Activated T-helper 1 cell treated with anti-CD3 and anti-CD28 coated beads, Interleukin-12 subunit alpha, Interleukin-12 subunit beta, Interleukin-2, Interleukin-4 antibody, amounts not matched to agents 30 ng/mL and 10 ng/mL and 1 ng/mL, durations not matched to agents 14 hours and 24 hours and 36 hours (primary cell): ENCODE data around the gene DDR2. TPM values are rescaled to one million over a fixed set of nuclear protein-coding genes. Genes with fewer than 3 reads are reported as not detected.
A peak's percentile ranks its signal among the peaks of the same experiment; 100 is the strongest.

ENCODE experiments used
- DNase-seq: peaks from one replicate; pipeline ENCODE4 v3.0.0; 2021; ENCODE audit warnings: low spot score
- H3K27ac Mint-ChIP-seq: one replicate; pipeline ENCODE4 v1.8.0; 2021; ENCODE audit warnings: mild to moderate bottlenecking, mixed read lengths
- H3K27me3 Mint-ChIP-seq: one replicate; pipeline ENCODE4 v1.8.0; 2022; ENCODE audit warnings: mild to moderate bottlenecking, moderate library complexity, mixed read lengths; ENCODE audit not compliant: insufficient read depth
- H3K36me3 Mint-ChIP-seq: one replicate; pipeline ENCODE4 v1.8.0; 2021; ENCODE audit warnings: low read depth, mixed read lengths
- H3K4me1 Mint-ChIP-seq: one replicate; pipeline ENCODE4 v1.8.0; 2021; ENCODE audit warnings: low read depth, mixed read lengths
- H3K4me3 Mint-ChIP-seq: one replicate; pipeline ENCODE4 v1.8.0; 2021; ENCODE audit warnings: mild to moderate bottlenecking, moderate library complexity, mixed read lengths
- H3K9me3 Mint-ChIP-seq: one replicate; pipeline ENCODE4 v1.8.0; 2021; ENCODE audit warnings: mixed read lengths
- intact Hi-C: fragments of 100-400 bp; cut with micrococcal nuclease; formaldehyde crosslinking; loops from one replicate; pipeline ENCODE4 v1.15.1; 2024
- total RNA-seq: library from RNA; stranded (reverse); gene quantifications from 2 replicates; pipeline ENCODE4 v1.2.3, GENCODE V29; 2022

Gene DDR2
- total RNA-seq, 1 donor from 2014 or later, result 0.44 TPM

- H3K27me3 Mint-ChIP-seq, result peaks cover 3% of the 10 kb centered on the region
- intact Hi-C loops, result no loop called here
- no peak overlapping the region for H3K4me3 Mint-ChIP-seq
- H3K27ac Mint-ChIP-seq, result no peak overlapping the region
- H3K36me3 Mint-ChIP-seq, result peaks cover 3% of the 10 kb centered on the region
- H3K9me3 Mint-ChIP-seq, result peaks cover 14% of the 10 kb centered on the region
- DNase-seq, result no peak
- no peaks in the 10 kb centered on the region for H3K4me1 Mint-ChIP-seq
These were observed 15.4 kb upstream of the DDR2 start for GRCh38 chr1:162616848-162617247.

- Mint-ChIP-seq H3K36me3 (peaks cover 3% of the 10 kb centered on the region), H3K27ac (no peak overlapping the region), H3K4me3 (no peak overlapping the region), H3K9me3 (peaks cover 14% of the 10 kb centered on the region), H3K27me3 (peaks cover 3% of the 10 kb centered on the region), H3K4me1 (no peaks in the 10 kb centered on the region)
- intact Hi-C loops, result no loop called here
- DNase-seq, result no peak
These were observed 14.8 kb upstream of the DDR2 start for GRCh38 chr1:162617513-162617912.

- Mint-ChIP-seq H3K4me1 (no peaks in the 10 kb centered on the region), H3K9me3 (peaks cover 14% of the 10 kb centered on the region), H3K27ac (no peak overlapping the region), H3K27me3 (peaks cover 4% of the 10 kb centered on the region), H3K4me3 (no peak overlapping the region), H3K36me3 (peaks cover 3% of the 10 kb centered on the region)
- intact Hi-C loops, result no loop called here
- no peak for DNase-seq
These were observed 13.2 kb upstream of the DDR2 start for GRCh38 chr1:162619076-162619475.

- Mint-ChIP-seq H3K27me3 (peaks cover 4% of the 10 kb centered on the region), H3K27ac (no peak overlapping the region), H3K4me3 (no peak overlapping the region), H3K36me3 (peaks cover 3% of the 10 kb centered on the region), H3K4me1 (no peaks in the 10 kb centered on the region), H3K9me3 (peaks cover 14% of the 10 kb centered on the region)
- no peak for DNase-seq
- intact Hi-C loops, result no loop called here
These were observed 11.0 kb upstream of the DDR2 start for GRCh38 chr1:162621256-162621655.

- Mint-ChIP-seq H3K27ac (no peak overlapping the region), H3K4me1 (peaks cover 4% of the 10 kb centered on the region), H3K27me3 (peaks cover 8% of the 10 kb centered on the region), H3K36me3 (no peaks in the 10 kb centered on the region), H3K4me3 (no peak overlapping the region), H3K9me3 (no peaks in the 10 kb centered on the region)
- DNase-seq, result no peak
- intact Hi-C loops, result no loop called here
These were observed 6.6 kb upstream of the DDR2 start for GRCh38 chr1:162625679-162626078.

- Mint-ChIP-seq H3K9me3 (no peaks in the 10 kb centered on the region), H3K4me1 (peaks cover 4% of the 10 kb centered on the region), H3K4me3 (no peak overlapping the region), H3K27ac (no peak overlapping the region), H3K27me3 (peaks cover 5% of the 10 kb centered on the region), H3K36me3 (no peaks in the 10 kb centered on the region)
- intact Hi-C loops, result no loop called here
- DNase-seq, result no peak
These were observed 6.2 kb upstream of the DDR2 start for GRCh38 chr1:162626094-162626493.

- no peak for DNase-seq
- peaks cover 5% of the 10 kb centered on the region for H3K27me3 Mint-ChIP-seq
- no peak overlapping the region for H3K4me3 Mint-ChIP-seq
- peaks cover 4% of the 10 kb centered on the region for H3K4me1 Mint-ChIP-seq
- intact Hi-C loops, result no loop called here
- H3K9me3 Mint-ChIP-seq, result no peaks in the 10 kb centered on the region
- H3K36me3 Mint-ChIP-seq, result no peaks in the 10 kb centered on the region
- H3K27ac Mint-ChIP-seq, result no peak overlapping the region
These were observed 5.5 kb upstream of the DDR2 start for GRCh38 chr1:162626761-162627160.

GRCh38 chr1:162627662-162628296 lies 4.5 kb upstream of the DDR2 start:
- Mint-ChIP-seq H3K4me3 (no peak overlapping the region), H3K27me3 (peaks cover 7% of the 10 kb centered on the region), H3K27ac (no peak overlapping the region), H3K4me1 (peaks cover 4% of the 10 kb centered on the region), H3K36me3 (no peaks in the 10 kb centered on the region), H3K9me3 (no peaks in the 10 kb centered on the region)
- DNase-seq, result no peak
- intact Hi-C loops, result no loop called here

- Mint-ChIP-seq H3K4me1 (peaks cover 4% of the 10 kb centered on the region), H3K27ac (no peak overlapping the region), H3K36me3 (no peaks in the 10 kb centered on the region), H3K9me3 (no peaks in the 10 kb centered on the region), H3K4me3 (no peak overlapping the region), H3K27me3 (peaks cover 7% of the 10 kb centered on the region)
- intact Hi-C loops, result no loop called here
- DNase-seq, result no peak
These were observed 3.1 kb upstream of the DDR2 start for GRCh38 chr1:162629077-162629627.

- no peak overlapping the region for H3K4me3 Mint-ChIP-seq
These were observed 2.6 kb upstream of the DDR2 start for GRCh38 chr1:162629651-162630050.

GRCh38 chr1:162631546-162632191 lies 595 bp upstream of the DDR2 start:
- H3K9me3 Mint-ChIP-seq, result no peaks in the 10 kb centered on the region

More at GRCh38 chr1:162629651-162630050, 2.6 kb upstream of the DDR2 start:
- Mint-ChIP-seq H3K27me3 (peaks cover 7% of the 10 kb centered on the region), H3K27ac (no peak overlapping the region), H3K9me3 (no peaks in the 10 kb centered on the region), H3K4me1 (peaks cover 4% of the 10 kb centered on the region), H3K36me3 (no peaks in the 10 kb centered on the region)
- DNase-seq, result no peak
- intact Hi-C loops, result no loop called here

GRCh38 chr1:162632698-162633080 lies 425 bp downstream of the DDR2 start:
- DNase-seq, result no peak
- intact Hi-C loops, result no loop called here
- no peaks in the 10 kb centered on the region for H3K36me3 Mint-ChIP-seq
- no peaks in the 10 kb centered on the region for H3K4me1 Mint-ChIP-seq
- H3K9me3 Mint-ChIP-seq, result no peaks in the 10 kb centered on the region
- peaks cover 7% of the 10 kb centered on the region for H3K27me3 Mint-ChIP-seq
- H3K4me3 Mint-ChIP-seq, result no peak overlapping the region
- H3K27ac Mint-ChIP-seq, result peak overlapping the region; percentile 12

More at GRCh38 chr1:162631546-162632191, 595 bp upstream of the DDR2 start:
- no peak for DNase-seq
- H3K27ac Mint-ChIP-seq, result no peak overlapping the region
- no peaks in the 10 kb centered on the region for H3K36me3 Mint-ChIP-seq
- peaks cover 4% of the 10 kb centered on the region for H3K4me1 Mint-ChIP-seq
- intact Hi-C loops, result no loop called here
- no peak overlapping the region for H3K4me3 Mint-ChIP-seq
- peaks cover 9% of the 10 kb centered on the region for H3K27me3 Mint-ChIP-seq

GRCh38 chr1:162633081-162633762 lies 958 bp downstream of the DDR2 start:
- Mint-ChIP-seq H3K4me1 (no peaks in the 10 kb centered on the region), H3K9me3 (no peaks in the 10 kb centered on the region), H3K27me3 (peaks cover 7% of the 10 kb centered on the region), H3K27ac (no peak overlapping the region), H3K36me3 (no peaks in the 10 kb centered on the region), H3K4me3 (no peak overlapping the region)
- no peak for DNase-seq
- intact Hi-C loops, result no loop called here
